ENCODE measurements around the gene MORN1. TPM values are rescaled to one million over a fixed set of nuclear protein-coding genes. Genes with fewer than 3 reads are reported as not detected.

The MORN1 gene
- total RNA-seq, 1 donor from 2014 or later = 35.3 TPM

DNA sequence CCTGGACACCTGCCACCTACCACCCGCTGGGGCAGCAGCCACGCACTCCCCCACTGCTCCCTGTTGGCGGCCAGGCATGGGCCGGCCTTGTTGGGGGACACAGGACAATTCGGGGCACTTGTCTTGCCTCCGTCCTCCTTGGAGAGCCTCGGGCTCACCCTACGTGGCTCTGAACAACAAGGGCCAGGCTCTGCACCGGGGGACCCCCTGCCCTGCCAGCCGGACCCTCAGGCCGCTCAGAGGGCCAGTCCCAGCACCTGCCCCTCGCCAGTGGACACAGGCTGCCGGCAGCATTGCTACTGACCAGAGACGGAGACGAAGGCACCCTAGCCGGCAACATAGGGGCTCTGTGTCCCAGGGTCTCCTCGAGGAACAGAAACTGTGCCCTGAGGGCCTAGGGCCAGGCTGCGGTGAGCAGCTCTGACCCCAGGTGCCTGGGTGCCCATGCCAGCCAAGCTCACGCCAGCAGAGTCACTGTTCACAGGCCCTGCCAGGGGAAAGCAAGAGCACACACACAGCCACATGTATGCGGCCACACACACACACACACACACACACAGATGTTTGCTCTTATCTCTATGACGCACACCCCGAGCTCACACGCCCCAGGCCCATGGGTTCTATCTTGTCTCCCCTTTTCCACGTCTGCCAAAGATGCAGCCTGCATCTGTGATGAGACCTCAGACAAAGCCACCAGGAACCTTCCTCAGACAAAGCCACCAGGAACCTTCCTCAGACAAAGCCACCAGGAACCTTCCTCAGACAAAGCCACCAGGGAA lies 45.9 kb downstream of the MORN1 start:
- Mint-ChIP-seq H3K4me3 (ENCODE audit: low read depth) (no peak overlapping the region), H3K27ac (no peak overlapping the region), H3K4me1 (ENCODE audit: low read depth) (no peaks in the 10 kb centered on the region), H3K27me3 (peaks cover 5% of the 10 kb centered on the region), H3K9me3 (ENCODE audit: low read depth) (no peaks in the 10 kb centered on the region), H3K36me3 (ENCODE audit: insufficient read depth) (no peaks in the 10 kb centered on the region)
- TF ChIP-seq, protein P1, sequence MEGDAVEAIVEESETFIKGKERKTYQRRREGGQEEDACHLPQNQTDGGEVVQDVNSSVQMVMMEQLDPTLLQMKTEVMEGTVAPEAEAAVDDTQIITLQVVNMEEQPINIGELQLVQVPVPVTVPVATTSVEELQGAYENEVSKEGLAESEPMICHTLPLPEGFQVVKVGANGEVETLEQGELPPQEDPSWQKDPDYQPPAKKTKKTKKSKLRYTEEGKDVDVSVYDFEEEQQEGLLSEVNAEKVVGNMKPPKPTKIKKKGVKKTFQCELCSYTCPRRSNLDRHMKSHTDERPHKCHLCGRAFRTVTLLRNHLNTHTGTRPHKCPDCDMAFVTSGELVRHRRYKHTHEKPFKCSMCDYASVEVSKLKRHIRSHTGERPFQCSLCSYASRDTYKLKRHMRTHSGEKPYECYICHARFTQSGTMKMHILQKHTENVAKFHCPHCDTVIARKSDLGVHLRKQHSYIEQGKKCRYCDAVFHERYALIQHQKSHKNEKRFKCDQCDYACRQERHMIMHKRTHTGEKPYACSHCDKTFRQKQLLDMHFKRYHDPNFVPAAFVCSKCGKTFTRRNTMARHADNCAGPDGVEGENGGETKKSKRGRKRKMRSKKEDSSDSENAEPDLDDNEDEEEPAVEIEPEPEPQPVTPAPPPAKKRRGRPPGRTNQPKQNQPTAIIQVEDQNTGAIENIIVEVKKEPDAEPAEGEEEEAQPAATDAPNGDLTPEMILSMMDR (IDR thresholded peaks at IDR 0.05; ENCODE audit: unreplicated experiment) = no peak
- no peak for DNase-seq (ENCODE audit: low spot score, unreplicated experiment)

DNA sequence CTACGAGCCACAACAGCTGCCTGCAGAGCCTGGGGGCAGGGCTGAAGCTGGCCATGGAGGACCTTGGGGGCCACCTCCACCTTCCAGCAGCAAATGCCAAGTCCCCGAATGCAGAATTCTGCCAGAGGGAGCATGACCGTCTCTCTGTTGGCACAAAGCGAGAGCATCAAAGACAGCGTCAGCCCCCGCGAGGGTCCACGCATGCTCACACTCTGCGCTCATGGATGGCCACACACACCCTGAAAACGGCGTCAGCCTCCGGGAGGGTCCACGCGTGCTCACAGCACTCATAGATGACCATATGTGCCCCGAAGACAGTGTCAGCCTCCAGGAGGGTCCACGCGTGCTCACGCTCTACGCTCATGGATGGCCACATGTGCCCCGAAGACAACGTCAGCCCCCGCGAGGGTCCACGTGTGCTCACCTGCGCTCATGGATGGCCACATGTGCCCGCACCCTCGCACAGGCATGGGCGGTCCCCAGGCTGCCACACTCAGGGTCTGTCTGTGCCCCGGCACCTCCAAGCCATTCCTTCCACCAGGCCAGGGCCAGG lies 46.5 kb downstream of the MORN1 start:
- H3K27me3 Mint-ChIP-seq = peaks cover 5% of the 10 kb centered on the region
- H3K4me3 Mint-ChIP-seq (ENCODE audit: low read depth) = no peak overlapping the region
- no peaks in the 10 kb centered on the region for H3K9me3 Mint-ChIP-seq (ENCODE audit: low read depth)
- TF ChIP-seq, protein P1 (IDR thresholded peaks at IDR 0.05; ENCODE audit: unreplicated experiment) = no peak
- H3K27ac Mint-ChIP-seq = no peak overlapping the region
- no peak for DNase-seq (ENCODE audit: low spot score, unreplicated experiment)
- H3K4me1 Mint-ChIP-seq (ENCODE audit: low read depth) = no peaks in the 10 kb centered on the region
- no peaks in the 10 kb centered on the region for H3K36me3 Mint-ChIP-seq (ENCODE audit: insufficient read depth)

DNA sequence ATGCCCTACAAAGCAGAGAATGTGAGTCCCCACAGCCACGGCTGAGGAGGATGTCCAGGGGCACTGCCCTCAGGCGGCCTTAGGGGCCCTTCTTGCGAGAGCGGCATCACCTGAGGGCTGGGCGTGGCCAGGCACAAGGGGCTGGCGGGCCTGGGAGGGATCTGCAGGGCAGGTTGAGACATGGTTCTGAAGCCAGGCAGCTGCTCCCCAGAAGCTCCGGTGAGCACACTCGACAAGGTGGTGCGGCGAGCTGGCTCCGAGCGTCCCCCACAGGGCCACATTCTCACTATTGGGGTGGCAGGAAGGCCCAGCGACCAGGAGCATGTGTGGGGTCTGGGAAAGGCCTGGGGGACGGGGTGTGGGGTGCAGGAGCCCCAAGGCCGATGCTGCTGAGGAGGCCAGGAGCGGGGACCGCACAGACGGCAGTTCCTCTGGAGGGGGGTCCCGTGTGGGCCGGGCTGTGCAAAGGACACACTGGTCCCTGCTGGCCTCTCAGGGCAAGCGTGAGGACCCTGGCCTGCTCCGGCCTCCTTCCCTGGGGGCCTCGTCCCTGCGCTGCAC lies 47.2 kb downstream of the MORN1 start:
- Mint-ChIP-seq H3K27me3 (no peaks in the 10 kb centered on the region), H3K4me1 (ENCODE audit: low read depth) (no peaks in the 10 kb centered on the region), H3K36me3 (ENCODE audit: insufficient read depth) (no peaks in the 10 kb centered on the region), H3K27ac (no peak overlapping the region), H3K4me3 (ENCODE audit: low read depth) (no peak overlapping the region), H3K9me3 (ENCODE audit: low read depth) (no peaks in the 10 kb centered on the region)
- no peak for DNase-seq (ENCODE audit: low spot score, unreplicated experiment)
- TF ChIP-seq, protein P1 (IDR thresholded peaks at IDR 0.05; ENCODE audit: unreplicated experiment) = no peak

DNA sequence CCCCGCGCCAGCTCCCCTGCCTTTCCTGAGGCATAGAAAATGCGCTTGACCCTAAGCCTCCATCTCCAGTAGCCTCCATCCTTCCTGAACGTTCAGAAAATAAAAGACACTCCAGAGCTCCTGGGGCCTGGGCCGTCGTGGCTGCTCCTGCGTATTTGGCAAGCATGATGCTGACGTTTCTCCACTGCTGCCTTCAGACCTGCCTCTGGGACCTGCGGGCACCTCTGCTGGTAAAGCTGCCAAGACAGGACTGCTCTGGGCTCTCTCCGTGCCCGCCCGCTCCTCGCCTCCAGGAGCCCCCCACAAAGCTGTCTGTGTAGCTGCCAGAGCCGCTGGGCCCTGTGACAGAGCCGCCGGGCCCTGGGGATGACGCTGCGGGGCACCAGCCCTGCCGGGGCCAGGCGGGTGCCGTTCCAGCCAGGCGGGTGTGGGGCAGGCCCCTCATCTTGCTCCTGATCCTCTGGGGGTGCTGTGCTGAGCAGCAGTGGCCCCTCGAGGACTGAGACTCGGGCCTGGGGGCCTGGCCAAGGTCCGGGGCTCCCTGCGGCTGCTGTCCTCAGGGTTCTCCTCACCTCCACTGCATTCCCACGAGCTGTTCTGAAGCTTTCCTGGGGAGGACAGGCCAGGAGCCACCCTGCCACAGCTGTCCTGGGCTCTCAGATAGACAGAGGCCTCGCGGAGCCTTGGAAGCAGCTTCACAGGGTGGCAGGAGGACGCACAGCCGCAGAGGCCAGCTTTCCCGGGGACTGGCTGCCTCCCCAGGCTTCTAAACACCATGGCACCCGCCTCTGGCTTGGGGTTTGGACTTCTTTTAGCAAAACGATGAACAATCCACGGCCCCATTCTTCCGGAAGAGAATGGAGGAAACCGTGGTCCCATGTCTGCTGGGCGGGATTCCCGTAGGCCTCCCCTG lies 48.1 kb downstream of the MORN1 start:
- no peak for DNase-seq (ENCODE audit: low spot score, unreplicated experiment)
- Mint-ChIP-seq H3K4me3 (ENCODE audit: low read depth) (no peak overlapping the region), H3K9me3 (ENCODE audit: low read depth) (no peaks in the 10 kb centered on the region), H3K27me3 (no peaks in the 10 kb centered on the region), H3K36me3 (ENCODE audit: insufficient read depth) (no peaks in the 10 kb centered on the region), H3K27ac (no peak overlapping the region), H3K4me1 (ENCODE audit: low read depth) (no peaks in the 10 kb centered on the region)
- TF ChIP-seq, protein P1 (IDR thresholded peaks at IDR 0.05; ENCODE audit: unreplicated experiment) = no peak
